ACC112 (cell line): Measurements from ENCODE around the gene SSUH2.
"Not testable (repeated sequence)": the region's sequence is repeated elsewhere in the genome, so short reads cannot be mapped to it uniquely, and the experiment has no call there.

Source experiments
- H2AFZ ChIP-seq: fragments of 200-600 bp; sonication (generic); one replicate; pipeline ENCODE4 v1.6.0; 2017; ENCODE audit warnings: antibody characterized with exemption, low read length; ENCODE audit not compliant: unreplicated experiment
- H3K27ac ChIP-seq: fragments of 200-600 bp; sonication (generic); 2 replicates; pipeline ENCODE4 v1.5.1; 2014; ENCODE audit warnings: low read depth, mild to moderate bottlenecking, antibody characterized with exemption, low read length, moderate library complexity
- H3K27me3 ChIP-seq: fragments of 200-600 bp; sonication (generic); 2 replicates; pipeline ENCODE4 v1.6.1; 2014; ENCODE audit warnings: mild to moderate bottlenecking, antibody characterized with exemption, low read length, moderate library complexity, mixed read lengths; ENCODE audit not compliant: insufficient read depth
- H3K36me3 ChIP-seq: fragments of 200-600 bp; sonication (generic); 2 replicates; pipeline ENCODE4 v1.6.1; 2016; ENCODE audit warnings: mild to moderate bottlenecking, antibody characterized with exemption, low read length, moderate library complexity, mixed read lengths; ENCODE audit not compliant: insufficient read depth
- H3K4me1 ChIP-seq: fragments of 200-600 bp; sonication (generic); one replicate; pipeline ENCODE4 v1.6.1; 2016; ENCODE audit warnings: low read length, mixed read lengths; ENCODE audit not compliant: insufficient read depth, unreplicated experiment, control insufficient read depth
- H3K4me3 ChIP-seq: fragments of 200-600 bp; sonication (generic); 2 replicates; pipeline ENCODE4 v1.5.1; 2014; ENCODE audit warnings: mild to moderate bottlenecking, low read depth, low read length
- H3K79me2 ChIP-seq: fragments of 200-600 bp; sonication (generic); one replicate; pipeline ENCODE4 v1.6.0; 2016; ENCODE audit warnings: low read length; ENCODE audit not compliant: control insufficient read depth, unreplicated experiment, insufficient read depth

The SSUH2 gene

DNA sequence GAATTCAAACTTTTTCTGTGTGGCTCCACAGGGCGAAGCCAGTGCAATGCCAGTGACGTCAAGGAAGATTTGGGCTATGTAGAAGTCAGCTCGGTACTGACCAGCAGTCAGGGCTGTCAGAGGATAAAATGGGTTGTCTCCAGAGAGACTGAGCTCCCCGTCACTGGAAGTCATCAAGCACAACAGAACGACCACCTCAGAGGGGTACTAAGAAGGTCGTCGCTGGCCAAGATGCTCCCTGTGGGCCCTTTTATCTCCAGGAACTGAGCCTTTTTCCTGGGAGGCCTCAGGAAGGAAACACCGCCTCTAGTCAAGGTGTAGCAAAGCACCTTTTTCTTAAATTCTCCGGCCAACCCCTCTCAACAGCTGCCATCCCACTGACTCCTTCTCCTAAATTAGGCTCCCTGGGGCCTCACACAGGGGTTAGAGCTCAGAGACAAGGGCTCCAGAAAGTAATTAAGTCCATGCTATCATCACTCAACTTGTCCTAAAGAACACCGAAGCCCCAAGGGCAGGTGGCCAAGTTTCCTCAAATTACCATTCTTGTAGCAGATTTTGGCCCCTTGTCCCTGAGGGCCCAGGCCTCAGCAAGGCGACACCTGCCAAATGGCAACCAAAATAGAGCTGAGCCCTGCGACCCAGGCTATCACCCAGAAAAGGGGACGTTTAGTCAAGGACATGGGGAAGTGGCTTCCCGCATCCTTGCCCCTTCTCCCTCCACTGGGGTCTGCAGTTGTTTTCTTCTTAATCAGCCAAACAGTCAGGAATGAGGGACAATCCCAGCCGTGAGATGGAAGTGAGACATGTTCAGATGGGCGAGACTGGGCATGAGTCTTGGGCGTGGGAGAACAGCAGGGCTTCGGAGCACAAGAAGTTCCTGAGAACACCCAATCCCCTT lies 48.0 kb downstream of the SSUH2 start:
- no peak overlapping the region for H3K4me3 ChIP-seq
- peaks cover 2% of the 10 kb centered on the region; the same call in 1 of the 2 replicates for H3K27me3 ChIP-seq
- no peaks in the 10 kb centered on the region for H3K36me3 ChIP-seq
- H3K4me1 ChIP-seq, result no peaks in the 10 kb centered on the region
- no peak overlapping the region for H2AFZ ChIP-seq
- H3K79me2 ChIP-seq, result no peaks in the 10 kb centered on the region
- no peak overlapping the region for H3K27ac ChIP-seq

DNA sequence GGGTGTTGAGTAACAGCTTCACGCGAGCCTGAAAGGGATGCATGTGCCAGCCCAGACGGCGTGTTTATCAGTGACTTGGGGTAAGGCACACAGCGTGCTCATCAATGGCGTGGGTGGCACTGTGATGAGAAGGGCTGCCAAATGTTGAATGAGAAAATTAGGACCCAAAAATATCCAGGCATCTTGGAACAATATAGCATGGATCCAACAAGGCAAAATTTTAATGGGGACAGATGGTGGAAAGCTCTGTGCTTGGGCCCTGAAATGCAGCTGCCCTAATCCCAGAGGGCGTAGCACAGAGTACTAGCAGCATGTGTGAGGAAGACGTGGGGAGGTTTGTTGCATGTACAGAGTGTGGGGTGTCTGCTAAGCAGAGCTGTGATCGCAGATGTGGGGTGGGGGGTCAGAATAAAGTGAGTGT lies 48.9 kb downstream of the SSUH2 start:
- Histone ChIP-seq H3K4me1 (no peaks in the 10 kb centered on the region), H2AFZ (no peak overlapping the region), H3K79me2 (no peaks in the 10 kb centered on the region), H3K27me3 (peaks cover 2% of the 10 kb centered on the region; the same call in 1 of the 2 replicates), H3K4me3 (no peak overlapping the region), H3K36me3 (no peaks in the 10 kb centered on the region), H3K27ac (no peak overlapping the region)

DNA sequence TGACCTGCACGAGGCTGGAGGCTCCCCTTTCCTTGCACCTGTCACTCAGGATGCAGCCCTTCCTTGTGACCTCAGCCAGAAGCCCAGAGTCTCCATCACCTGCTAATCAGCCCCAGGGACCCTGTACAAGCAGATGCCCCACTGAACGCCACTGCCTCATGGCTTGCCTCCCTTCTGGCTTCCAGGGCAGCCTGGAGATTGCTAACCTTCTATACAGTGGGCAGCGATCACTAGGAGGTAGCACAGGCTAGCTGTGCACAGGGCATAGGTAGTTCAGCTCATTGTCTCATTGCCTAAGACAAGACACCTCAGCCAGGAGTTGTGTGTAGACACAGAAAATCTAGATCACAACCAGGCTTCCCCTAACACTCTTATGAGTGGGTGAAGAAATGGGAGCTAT lies 49.3 kb downstream of the SSUH2 start:
- Histone ChIP-seq H3K27ac (no peak overlapping the region), H3K4me3 (no peak overlapping the region), H3K36me3 (no peaks in the 10 kb centered on the region), H3K79me2 (no peaks in the 10 kb centered on the region), H2AFZ (no peak overlapping the region), H3K4me1 (no peaks in the 10 kb centered on the region), H3K27me3 (peaks cover 2% of the 10 kb centered on the region; the same call in 1 of the 2 replicates)

DNA sequence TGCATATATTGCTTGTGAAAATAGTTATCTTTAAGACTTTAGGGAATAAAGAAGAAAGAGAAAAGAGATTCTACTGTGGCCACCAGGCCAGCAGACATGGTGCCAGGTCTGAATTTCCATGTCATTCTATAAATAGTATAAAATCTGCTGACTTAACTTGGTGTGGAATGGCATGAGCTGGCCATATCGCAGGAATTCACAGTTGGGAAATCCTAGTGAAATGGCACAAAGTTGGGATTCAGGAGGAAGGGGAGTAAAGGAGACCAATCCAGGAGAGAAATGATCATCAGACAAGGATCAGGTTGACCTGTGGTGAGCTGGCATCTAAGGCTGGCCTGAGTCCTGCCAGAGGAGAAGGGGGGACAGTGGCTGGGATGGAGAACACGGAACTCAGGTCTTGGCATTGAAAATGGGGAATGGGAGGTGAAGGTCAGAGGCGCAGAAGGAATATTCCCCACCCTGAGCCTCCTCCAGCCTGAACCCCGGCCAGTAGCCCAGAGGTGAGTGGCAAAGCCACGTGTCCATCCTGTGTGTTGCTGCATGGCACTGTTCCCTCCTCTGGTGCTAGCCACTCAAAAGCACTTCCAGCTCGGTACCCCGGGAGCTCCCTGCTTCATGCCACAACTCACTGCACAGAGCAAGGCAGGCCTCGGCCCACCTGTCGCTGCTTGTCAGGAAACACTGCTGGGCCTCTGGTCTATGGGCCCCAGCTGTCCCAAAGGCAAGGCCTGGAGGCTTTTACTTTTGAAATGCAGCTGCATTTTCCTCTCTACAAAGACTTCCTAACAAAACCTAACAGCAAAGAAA lies 51.4 kb downstream of the SSUH2 start:
- Histone ChIP-seq H3K4me1 (no peaks in the 10 kb centered on the region), H3K4me3 (no peak overlapping the region), H3K79me2 (no peaks in the 10 kb centered on the region), H3K27ac (no peak overlapping the region), H3K36me3 (no peaks in the 10 kb centered on the region), H2AFZ (no peak overlapping the region), H3K27me3 (no peaks in the 10 kb centered on the region)

DNA sequence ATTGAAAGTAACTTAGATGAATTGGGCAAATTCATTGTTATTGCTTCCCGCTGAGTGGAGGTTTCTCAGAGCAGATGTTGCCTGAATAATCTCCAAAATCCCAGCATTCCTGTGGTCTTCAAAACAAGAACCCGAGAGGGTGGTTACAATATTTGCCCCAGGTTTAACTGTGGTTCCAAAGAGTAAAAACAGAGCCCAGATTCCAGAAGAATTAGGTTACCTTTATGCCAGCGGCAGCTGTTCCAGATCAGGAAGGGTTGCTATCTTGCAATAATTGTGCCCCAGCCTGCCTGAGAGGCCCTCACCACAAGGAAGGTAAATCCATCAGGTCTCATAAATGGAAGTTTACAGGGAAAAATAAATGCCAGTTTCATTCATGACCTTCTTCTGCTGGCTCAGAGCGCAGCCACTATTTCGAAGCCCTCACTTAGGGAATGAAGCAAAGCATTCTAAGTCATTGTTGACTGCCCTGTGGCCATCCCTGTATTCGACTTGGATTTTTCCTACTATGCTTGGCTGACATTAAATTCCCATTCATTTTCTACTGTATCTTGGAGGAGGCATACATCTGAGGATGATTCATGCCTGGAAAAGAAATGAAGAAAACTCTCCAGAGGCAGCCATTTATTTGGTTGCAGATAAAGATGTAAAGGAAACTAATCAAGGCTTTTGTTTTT lies 54.6 kb downstream of the SSUH2 start:
- no peak overlapping the region for H2AFZ ChIP-seq
- no peak overlapping the region for H3K4me3 ChIP-seq
- no peaks in the 10 kb centered on the region for H3K27me3 ChIP-seq
- H3K4me1 ChIP-seq, result no peaks in the 10 kb centered on the region
- no peaks in the 10 kb centered on the region for H3K36me3 ChIP-seq
- H3K27ac ChIP-seq, result no peak overlapping the region
- H3K79me2 ChIP-seq, result no peaks in the 10 kb centered on the region

DNA sequence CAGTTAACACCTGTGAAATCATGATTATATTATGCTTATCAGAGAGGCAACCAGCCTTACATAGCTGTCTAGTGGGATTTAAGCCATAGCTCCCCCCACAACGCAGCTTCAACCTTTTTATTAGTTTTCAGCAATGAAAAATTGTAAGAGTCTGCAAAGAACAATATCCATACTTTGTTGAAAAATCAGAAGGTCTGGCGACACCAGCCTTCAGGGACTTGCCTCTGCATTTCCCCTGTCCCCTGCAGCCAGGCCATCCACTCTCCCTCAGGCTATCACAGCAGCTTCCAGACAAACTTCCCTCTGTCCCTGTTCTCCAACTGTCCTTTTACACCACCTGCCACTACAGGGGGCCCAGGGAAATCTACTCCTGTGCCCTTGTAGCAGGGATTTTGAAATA lies 59.9 kb downstream of the SSUH2 start:
- Histone ChIP-seq H3K4me1 (no peaks in the 10 kb centered on the region), H3K27me3 (no peaks in the 10 kb centered on the region), H3K79me2 (no peaks in the 10 kb centered on the region), H3K36me3 (no peaks in the 10 kb centered on the region), H2AFZ (no peak overlapping the region), H3K27ac (no peak overlapping the region), H3K4me3 (no peak overlapping the region)

DNA sequence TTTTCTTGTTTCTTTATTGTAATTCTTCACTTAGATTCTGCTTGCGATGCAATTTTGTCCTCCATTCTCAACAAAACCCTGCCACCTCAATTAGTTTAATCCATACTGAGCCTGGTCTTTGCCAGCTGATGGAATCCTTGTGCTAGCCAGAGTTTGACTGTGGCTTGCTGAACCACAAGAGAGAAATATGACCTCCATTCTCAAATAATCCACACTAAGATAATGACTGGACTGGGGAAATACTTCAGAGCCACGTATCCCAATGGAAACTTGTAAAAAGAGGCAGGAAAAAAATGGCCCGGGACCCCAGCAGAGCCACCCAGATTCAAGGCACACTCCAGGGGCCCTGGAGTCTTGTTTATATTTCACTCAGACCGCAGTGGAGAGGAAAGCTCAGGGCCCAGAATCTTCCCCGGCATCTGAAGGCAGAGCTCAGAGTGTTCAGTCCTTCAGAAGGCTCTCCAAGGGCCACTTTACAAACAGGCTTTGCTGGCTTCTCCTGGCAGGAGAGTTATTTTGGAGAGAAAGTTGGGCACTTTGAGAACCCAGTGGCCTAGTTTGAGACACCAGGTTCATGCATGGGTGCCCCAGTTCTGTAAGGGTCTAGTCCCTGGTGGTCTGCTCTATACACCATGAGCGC lies 62.7 kb downstream of the SSUH2 start:
- no peaks in the 10 kb centered on the region for H3K36me3 ChIP-seq
- no peak overlapping the region for H3K4me3 ChIP-seq
- peaks cover 10% of the 10 kb centered on the region for H3K4me1 ChIP-seq
- no peaks in the 10 kb centered on the region for H3K79me2 ChIP-seq
- no peak overlapping the region for H2AFZ ChIP-seq
- H3K27me3 ChIP-seq, result no peaks in the 10 kb centered on the region
- no peak overlapping the region for H3K27ac ChIP-seq

DNA sequence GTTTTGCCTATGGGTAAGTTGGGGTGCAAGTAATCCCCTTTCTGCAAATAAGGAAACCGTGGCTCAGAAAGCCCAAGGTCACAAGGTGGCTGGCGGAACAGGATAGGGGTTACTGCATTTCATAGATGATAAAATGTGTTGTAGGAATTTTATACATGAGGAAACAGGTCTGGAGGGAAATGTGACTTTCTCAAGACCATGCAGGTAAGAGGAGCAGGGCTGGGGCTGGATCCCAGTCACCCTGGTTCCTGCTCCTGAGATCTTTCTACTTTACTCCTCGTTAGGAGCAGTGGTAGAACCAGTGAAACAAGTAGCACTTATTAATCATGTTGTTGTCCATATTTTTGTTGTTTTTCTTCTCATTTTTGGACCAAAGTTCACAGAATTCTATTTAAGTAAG lies 63.2 kb downstream of the SSUH2 start:
- no peak overlapping the region for H3K27ac ChIP-seq
- H3K27me3 ChIP-seq, result no peaks in the 10 kb centered on the region
- no peak overlapping the region for H2AFZ ChIP-seq
- H3K79me2 ChIP-seq, result no peaks in the 10 kb centered on the region
- H3K36me3 ChIP-seq, result no peaks in the 10 kb centered on the region
- H3K4me1 ChIP-seq, result peaks cover 15% of the 10 kb centered on the region
- no peak overlapping the region for H3K4me3 ChIP-seq

DNA sequence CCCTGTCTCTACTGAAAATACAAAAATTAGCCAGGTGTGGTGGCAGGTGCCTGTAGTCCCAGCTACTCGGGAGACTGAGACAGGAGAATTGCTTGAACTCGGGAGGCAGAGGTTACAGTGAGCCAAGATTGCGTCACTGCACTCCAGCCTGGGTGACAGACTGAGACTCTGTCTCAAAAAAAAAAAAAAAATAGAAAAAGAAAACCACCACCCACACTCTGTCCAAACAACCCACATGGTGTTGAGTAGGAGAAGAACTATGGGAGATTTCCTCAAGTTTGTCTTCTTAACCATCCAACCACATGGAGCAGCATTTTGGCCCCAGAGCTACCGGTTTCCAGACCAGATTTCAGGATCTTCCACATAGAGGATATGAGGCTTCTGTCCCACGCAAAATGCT lies 64.2 kb downstream of the SSUH2 start:
- not testable (repeated sequence) for H3K36me3 ChIP-seq, H2AFZ ChIP-seq, H3K27me3 ChIP-seq, H3K79me2 ChIP-seq, H3K4me3 ChIP-seq, H3K27ac ChIP-seq
- peaks cover 24% of the 10 kb centered on the region for H3K4me1 ChIP-seq

DNA sequence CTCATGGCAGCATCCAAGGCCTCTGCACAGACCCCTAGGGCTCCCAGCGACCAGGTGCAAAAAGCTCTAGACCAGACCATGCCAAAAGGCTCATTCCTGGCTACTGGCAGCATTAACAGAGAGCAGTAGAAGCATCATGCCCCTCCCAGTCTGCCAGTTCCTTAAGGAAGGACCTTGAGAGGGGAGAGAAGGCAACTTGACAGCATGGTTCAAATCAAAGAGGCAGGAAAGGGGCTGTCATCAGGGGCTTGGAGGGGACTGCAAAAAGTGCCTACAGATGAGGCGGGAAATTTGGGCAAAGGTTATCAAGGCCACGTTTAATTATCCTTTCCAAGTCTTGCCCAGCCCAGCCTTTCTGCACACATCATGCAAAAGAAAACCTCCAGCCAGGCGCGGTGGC lies 64.7 kb downstream of the SSUH2 start:
- H3K27me3 ChIP-seq, result no peaks in the 10 kb centered on the region
- peaks cover 29% of the 10 kb centered on the region for H3K4me1 ChIP-seq
- no peak overlapping the region for H2AFZ ChIP-seq
- no peak overlapping the region for H3K27ac ChIP-seq
- H3K79me2 ChIP-seq, result no peaks in the 10 kb centered on the region
- H3K4me3 ChIP-seq, result no peak overlapping the region
- H3K36me3 ChIP-seq, result peaks cover 2% of the 10 kb centered on the region; the same call in 1 of the 2 replicates
